Measurements from ENCODE around the gene KDM1B. TPM values are rescaled to one million over a fixed set of nuclear protein-coding genes. Genes with fewer than 3 reads are reported as not detected.
A peak's percentile ranks its signal among the peaks of the same experiment; 100 is the strongest.
"Not testable (repeated sequence)": the region's sequence is repeated elsewhere in the genome, so short reads cannot be mapped to it uniquely, and the experiment has no call there.

The KDM1B gene
- total and polyA plus RNA-seq, 2 of the 8 experiments (the other 6 are each of a cell fraction or from before 2014, with no cell fraction given), result 3.7 to 7.5 TPM

DNA sequence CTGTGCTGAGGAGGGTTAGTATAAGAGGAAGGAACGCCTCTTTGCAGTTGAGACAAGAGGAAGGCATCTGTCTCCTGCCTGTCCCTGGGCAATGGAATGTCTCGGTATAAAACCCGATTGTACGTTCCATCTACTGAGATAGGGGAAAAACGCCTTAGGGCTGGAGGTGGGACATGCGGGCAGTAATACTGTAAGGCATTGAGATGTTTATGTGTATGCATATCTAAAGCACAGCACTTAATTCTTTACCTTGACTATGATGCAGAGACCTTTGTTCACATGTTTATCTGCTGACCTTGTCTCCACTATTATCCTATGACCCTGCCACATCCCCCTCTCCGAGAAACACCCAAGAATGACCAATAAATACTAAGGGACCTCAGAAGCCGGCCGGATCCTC is 71.9 kb downstream of the KDM1B start:
- CTCF ChIA-PET (ENCODE audit: partially characterized antibody), result interaction anchor here (1.0 to 1.3 kb wide), 2 partner anchors 8 to 19 kb away, joined by 3 read pairs; no protein-coding TSS in a partner anchor
- DNase-seq (ENCODE audit: low read depth in 1 of 2, low spot score in 2 of 2), result peak in 1 of 2 experiments; percentile 42

More for the DNA sequence above, 71.9 kb downstream of the KDM1B start:
- peaks cover 14 to 16% of the 10 kb centered on the region in 2 experiments for H3K9me3 ChIP-seq (ENCODE audit: insufficient read depth in 2 of 2, low read depth in 1 of 2, low read length in 1 of 2)
- H3K4me1 ChIP-seq (replicated peaks in 1 of 4; ENCODE audit: control insufficient read depth in 3 of 4, insufficient read depth in 4 of 4, low read length in 3 of 4); H3K14ac ChIP-seq (ENCODE audit: insufficient read length); H3K27me3 ChIP-seq (replicated peaks in 1 of 4; ENCODE audit: control insufficient read depth in 3 of 4, extremely low read depth in 1 of 4, insufficient read depth in 3 of 4, low read length in 3 of 4); H3K4ac ChIP-seq (replicated peaks; ENCODE audit: insufficient read length, low read depth, low read length); POLR2A ChIA-PET (ENCODE audit: partially characterized antibody); H2BK12ac ChIP-seq (ENCODE audit: low read depth, low read length); H2BK120ac ChIP-seq (replicated peaks; ENCODE audit: low read depth, low read length); H2BK5ac ChIP-seq (ENCODE audit: low read depth, low read length); H3K23me2 ChIP-seq (ENCODE audit: low read depth, low read length); FAIRE-seq; H2BK20ac ChIP-seq (ENCODE audit: low read length); H3K4me2 ChIP-seq (ENCODE audit: insufficient read depth in 1 of 2, low read depth in 2 of 2, low read length in 2 of 2); H3K4me3 ChIP-seq (ENCODE audit: extremely low read depth in 1 of 4, insufficient read depth in 2 of 4, low read depth in 3 of 4, low read length in 4 of 4); H3K79me1 ChIP-seq (ENCODE audit: low read depth, low read length); H2AK5ac ChIP-seq (ENCODE audit: low read depth, low read length); H4K8ac ChIP-seq (ENCODE audit: extremely low read depth, insufficient read depth, low read length); H4K5ac ChIP-seq (ENCODE audit: insufficient read length, low read depth, low read length); H4K20me1 ChIP-seq (replicated peaks in 1 of 2; ENCODE audit: control insufficient read depth in 1 of 2, insufficient read depth in 2 of 2, low read length in 2 of 2); H3K9ac ChIP-seq (replicated peaks in 1 of 4; ENCODE audit: extremely low read depth in 1 of 4, low read depth in 3 of 4, low read length in 3 of 4); H2AFZ ChIP-seq (ENCODE audit: low read length); H3K56ac ChIP-seq (replicated peaks; ENCODE audit: insufficient read length, low read depth, low read length); H4K91ac ChIP-seq (replicated peaks; ENCODE audit: insufficient read length, low read length); H3K18ac ChIP-seq (ENCODE audit: extremely low read depth, low read length); H3K23ac ChIP-seq (ENCODE audit: insufficient read length); H2BK15ac ChIP-seq (ENCODE audit: low read length); H3K27ac ChIP-seq (ENCODE audit: low read depth, low read length): not testable (repeated sequence)
- H3K36me3 ChIP-seq (ENCODE audit: control insufficient read depth in 2 of 4, insufficient read depth in 4 of 4, low read length in 3 of 4), result peaks cover 6 to 75% (median 49%) of the 10 kb centered on the region in 4 experiments; a peak in 7 of 8 replicates
- H3K79me2 ChIP-seq (ENCODE audit: control insufficient read depth in 1 of 2, insufficient read depth in 2 of 2, low read length in 2 of 2), result peaks cover 0 to 16% of the 10 kb centered on the region in 2 experiments; a peak in 2 of 4 replicates
- WGBS, 2 experiments (ENCODE audit: extremely low coverage in 1 of 2, insufficient coverage in 1 of 2, insufficient read length in 1 of 2, insufficient replicate concordance in 2 of 2, low coverage in 1 of 2, low lambda C conversion rate in 2 of 2, missing lambda C conversion rate in 1 of 2), result 82% methylated on average over 9 of the region's 9 CpGs; no CpG with 5 or more reads in 1 of the 2 experiments
